DND-41 (cell line): ENCODE results near the gene EEF1AKMT2.

Source experiments
- CTCF ChIP-seq: IDR thresholded peaks from 2 replicates; pipeline ENCODE4 v1.5.1; 2012; ENCODE audit warnings: borderline replicate concordance, low read length, moderate library complexity, mild to moderate bottlenecking; ENCODE audit not compliant: poor library complexity, severe bottlenecking; ENCODE audit errors: extremely low read depth
- EZH2 ChIP-seq: IDR thresholded peaks from 3 replicates; pipeline ENCODE4 v1.6.1; 2012; ENCODE audit warnings: borderline replicate concordance, low read depth, mild to moderate bottlenecking, moderate library complexity, low read length, inconsistent platforms; ENCODE audit not compliant: severe bottlenecking

- TF ChIP-seq CTCF (no peak), EZH2 (no peak)
Measured at GRCh38 chr10:124715439-124715838, 76.2 kb downstream of the EEF1AKMT2 start.
